Neuron (in vitro differentiated cells): ENCODE data around the gene GPR35.
"Not testable (repeated sequence)": the region's sequence is repeated elsewhere in the genome, so short reads cannot be mapped to it uniquely, and the experiment has no call there.

Source experiments
- H2AFZ ChIP-seq: one replicate; pipeline ENCODE4 v1.6.1; 2013; ENCODE audit warnings: low read depth, mild to moderate bottlenecking, inconsistent platforms, low read length, moderate library complexity
- H3K27me3 ChIP-seq: one replicate; pipeline ENCODE4 v1.6.1; 2013; ENCODE audit warnings: low read length; ENCODE audit not compliant: insufficient read depth
- H3K36me3 ChIP-seq: one replicate; pipeline ENCODE4 v1.6.1; 2013; ENCODE audit warnings: low read length; ENCODE audit not compliant: insufficient read depth
- H3K4me1 ChIP-seq: one replicate; pipeline ENCODE4 v1.6.1; 2013; ENCODE audit warnings: low read length; ENCODE audit not compliant: insufficient read depth
- H3K4me3 ChIP-seq: 2 replicates; pipeline ENCODE4 v1.5.1; 2013; ENCODE audit warnings: mild to moderate bottlenecking, low read length, moderate library complexity
- H3K9me3 ChIP-seq: one replicate; pipeline ENCODE4 v1.6.1; 2013; ENCODE audit warnings: low read length

The GPR35 gene

GRCh38 chr2:240615396-240615795, 9.9 kb upstream of the GPR35 start:
- H2AFZ ChIP-seq: no peak overlapping the region
- H3K9me3 ChIP-seq: peaks cover 11% of the 10 kb centered on the region
- no peak overlapping the region for H3K4me3 ChIP-seq
- H3K27me3 ChIP-seq: no peaks in the 10 kb centered on the region
- H3K4me1 ChIP-seq: no peaks in the 10 kb centered on the region
- H3K36me3 ChIP-seq: no peaks in the 10 kb centered on the region

- Histone ChIP-seq H3K27me3 (no peaks in the 10 kb centered on the region), H3K4me3 (no peak overlapping the region), H3K36me3 (no peaks in the 10 kb centered on the region), H3K4me1 (no peaks in the 10 kb centered on the region), H2AFZ (no peak overlapping the region), H3K9me3 (peaks cover 11% of the 10 kb centered on the region)
Measured at GRCh38 chr2:240615820-240616547, 9.3 kb upstream of the GPR35 start.

- not testable (repeated sequence) for H3K4me1 ChIP-seq, H3K4me3 ChIP-seq, H2AFZ ChIP-seq, H3K36me3 ChIP-seq, H3K27me3 ChIP-seq
- peaks cover 11% of the 10 kb centered on the region for H3K9me3 ChIP-seq
Measured at GRCh38 chr2:240616860-240617666, 8.2 kb upstream of the GPR35 start.

- no peaks in the 10 kb centered on the region for H3K27me3 ChIP-seq
- peaks cover 11% of the 10 kb centered on the region for H3K9me3 ChIP-seq
- H3K4me1 ChIP-seq: no peaks in the 10 kb centered on the region
- H3K36me3 ChIP-seq: no peaks in the 10 kb centered on the region
- H3K4me3 ChIP-seq: no peak overlapping the region
- no peak overlapping the region for H2AFZ ChIP-seq
Measured at GRCh38 chr2:240618776-240619175, 6.5 kb upstream of the GPR35 start.

GRCh38 chr2:240619506-240620148, 5.7 kb upstream of the GPR35 start:
- H3K27me3 ChIP-seq: no peaks in the 10 kb centered on the region
- H3K4me3 ChIP-seq: no peak overlapping the region
- peaks cover 11% of the 10 kb centered on the region for H3K9me3 ChIP-seq
- H3K4me1 ChIP-seq: no peaks in the 10 kb centered on the region
- H2AFZ ChIP-seq: no peak overlapping the region
- H3K36me3 ChIP-seq: no peaks in the 10 kb centered on the region

- Histone ChIP-seq H2AFZ (no peak overlapping the region), H3K4me3 (no peak overlapping the region), H3K27me3 (no peaks in the 10 kb centered on the region), H3K4me1 (peaks cover 4% of the 10 kb centered on the region), H3K36me3 (no peaks in the 10 kb centered on the region), H3K9me3 (peaks cover 11% of the 10 kb centered on the region)
Measured at GRCh38 chr2:240620149-240620731, 5.0 kb upstream of the GPR35 start.

- Histone ChIP-seq H3K4me1 (peaks cover 6% of the 10 kb centered on the region), H3K4me3 (no peak overlapping the region), H3K27me3 (no peaks in the 10 kb centered on the region), H3K36me3 (no peaks in the 10 kb centered on the region), H2AFZ (no peak overlapping the region), H3K9me3 (peaks cover 11% of the 10 kb centered on the region)
Measured at GRCh38 chr2:240620859-240621258, 4.4 kb upstream of the GPR35 start.

- Histone ChIP-seq H2AFZ (no peak overlapping the region), H3K36me3 (no peaks in the 10 kb centered on the region), H3K4me1 (peaks cover 6% of the 10 kb centered on the region), H3K4me3 (no peak overlapping the region), H3K9me3 (peaks cover 8% of the 10 kb centered on the region), H3K27me3 (no peaks in the 10 kb centered on the region)
Measured at GRCh38 chr2:240622060-240622411, 3.2 kb upstream of the GPR35 start.

GRCh38 chr2:240622531-240623235, 2.6 kb upstream of the GPR35 start:
- Histone ChIP-seq H3K4me1 (peaks cover 6% of the 10 kb centered on the region), H3K36me3 (no peaks in the 10 kb centered on the region), H3K27me3 (no peaks in the 10 kb centered on the region), H3K9me3 (peaks cover 8% of the 10 kb centered on the region), H2AFZ (no peak overlapping the region), H3K4me3 (no peak overlapping the region)

- Histone ChIP-seq H3K9me3 (peaks cover 8% of the 10 kb centered on the region), H3K4me3 (no peak overlapping the region)
Measured at GRCh38 chr2:240623531-240624010, 1.7 kb upstream of the GPR35 start.

GRCh38 chr2:240624011-240624949, 1.0 kb upstream of the GPR35 start:
- no peaks in the 10 kb centered on the region for H3K27me3 ChIP-seq
- peaks cover 3% of the 10 kb centered on the region for H3K9me3 ChIP-seq
- H3K36me3 ChIP-seq: no peaks in the 10 kb centered on the region
- H2AFZ ChIP-seq: no peak overlapping the region
- no peak overlapping the region for H3K4me3 ChIP-seq
- H3K4me1 ChIP-seq: peaks cover 6% of the 10 kb centered on the region

More at GRCh38 chr2:240623531-240624010, 1.7 kb upstream of the GPR35 start:
- Histone ChIP-seq H2AFZ (no peak overlapping the region), H3K27me3 (no peaks in the 10 kb centered on the region), H3K4me1 (peaks cover 6% of the 10 kb centered on the region), H3K36me3 (no peaks in the 10 kb centered on the region)
